Left ventricle myocardium inferior (tissue), 1 donor: Measurements from ENCODE around the gene CYP4V2. TPM values are rescaled to one million over a fixed set of nuclear protein-coding genes. Genes with fewer than 3 reads are reported as not detected.
"Not testable (repeated sequence)": the region's sequence is repeated elsewhere in the genome, so short reads cannot be mapped to it uniquely, and the experiment has no call there.

Experiments used
- DNase-seq: peaks from one replicate; pipeline ENCODE4 v3.0.0-alpha.2; 2020
- H3K27ac ChIP-seq: fragments of 200-600 bp; replicated peaks from 2 replicates; pipeline ENCODE4 v1.8.0; 2021
- H3K27me3 ChIP-seq: fragments of 200-600 bp; 2 replicates; pipeline ENCODE4 v1.8.0; 2021; ENCODE audit warnings: low read depth
- H3K36me3 ChIP-seq: fragments of 200-600 bp; 2 replicates; pipeline ENCODE4 v1.8.0; 2021
- H3K4me1 ChIP-seq: fragments of 200-600 bp; 2 replicates; pipeline ENCODE4 v1.8.0; 2021
- H3K4me3 ChIP-seq: fragments of 200-600 bp; 2 replicates; pipeline ENCODE4 v1.8.0; 2021; ENCODE audit warnings: mild to moderate bottlenecking, moderate library complexity
- H3K9me3 ChIP-seq: fragments of 200-600 bp; replicated peaks from 2 replicates; pipeline ENCODE4 v1.8.0; 2021
- intact Hi-C: fragments of 100-400 bp; cut with micrococcal nuclease; formaldehyde crosslinking; loops from one replicate; pipeline ENCODE4 v1.11.0; 2022
- total RNA-seq: library from RNA; stranded (reverse); fragmentation: NEBNext Ultra II Directional; extraction: Animal tissue kit (Norgen Biotek cat#: 25700); gene quantifications from one replicate; pipeline ENCODE4 v1.2.1, GENCODE V29; 2021
- TF ChIP-seq, protein P1 (sequence below): fragments of 200-600 bp; IDR thresholded peaks from 2 replicates; pipeline ENCODE4 v1.8.0; 2021; ENCODE audit warnings: antibody characterized with exemption, mild to moderate bottlenecking, borderline replicate concordance
- donor health status: DM: no; HTN: yes; CAD: no; lungs with severe emphysema.

The CYP4V2 gene
- total RNA-seq, 1 donor from 2014 or later = 24.9 TPM

- Histone ChIP-seq H3K9me3 (no peaks in the 10 kb centered on the region), H3K27me3 (no peaks in the 10 kb centered on the region), H3K36me3 (peaks cover 5% of the 10 kb centered on the region), H3K27ac (no peak overlapping the region), H3K4me3 (no peak overlapping the region), H3K4me1 (no peaks in the 10 kb centered on the region)
- intact Hi-C loops = no loop called here
- TF ChIP-seq, protein P1, sequence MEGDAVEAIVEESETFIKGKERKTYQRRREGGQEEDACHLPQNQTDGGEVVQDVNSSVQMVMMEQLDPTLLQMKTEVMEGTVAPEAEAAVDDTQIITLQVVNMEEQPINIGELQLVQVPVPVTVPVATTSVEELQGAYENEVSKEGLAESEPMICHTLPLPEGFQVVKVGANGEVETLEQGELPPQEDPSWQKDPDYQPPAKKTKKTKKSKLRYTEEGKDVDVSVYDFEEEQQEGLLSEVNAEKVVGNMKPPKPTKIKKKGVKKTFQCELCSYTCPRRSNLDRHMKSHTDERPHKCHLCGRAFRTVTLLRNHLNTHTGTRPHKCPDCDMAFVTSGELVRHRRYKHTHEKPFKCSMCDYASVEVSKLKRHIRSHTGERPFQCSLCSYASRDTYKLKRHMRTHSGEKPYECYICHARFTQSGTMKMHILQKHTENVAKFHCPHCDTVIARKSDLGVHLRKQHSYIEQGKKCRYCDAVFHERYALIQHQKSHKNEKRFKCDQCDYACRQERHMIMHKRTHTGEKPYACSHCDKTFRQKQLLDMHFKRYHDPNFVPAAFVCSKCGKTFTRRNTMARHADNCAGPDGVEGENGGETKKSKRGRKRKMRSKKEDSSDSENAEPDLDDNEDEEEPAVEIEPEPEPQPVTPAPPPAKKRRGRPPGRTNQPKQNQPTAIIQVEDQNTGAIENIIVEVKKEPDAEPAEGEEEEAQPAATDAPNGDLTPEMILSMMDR = no peak
- DNase-seq = no peak
These were observed 50.2 kb downstream of the CYP4V2 start for GRCh38 chr4:186241616-186242015.

- H3K4me1 ChIP-seq, H3K36me3 ChIP-seq, DNase-seq, intact Hi-C loops, H3K27me3 ChIP-seq, H3K27ac ChIP-seq, H3K4me3 ChIP-seq, H3K9me3 ChIP-seq: not testable (repeated sequence)
These were observed 50.7 kb downstream of the CYP4V2 start for GRCh38 chr4:186242031-186242430.

- H3K27me3 ChIP-seq = no peaks in the 10 kb centered on the region
- DNase-seq = no peak
- H3K27ac ChIP-seq = no peak overlapping the region
- intact Hi-C loops = no loop called here
- H3K36me3 ChIP-seq = no peaks in the 10 kb centered on the region
- H3K4me3 ChIP-seq = no peak overlapping the region
- no peaks in the 10 kb centered on the region for H3K4me1 ChIP-seq
- TF ChIP-seq, protein P1 = no peak
- no peaks in the 10 kb centered on the region for H3K9me3 ChIP-seq
These were observed 52.0 kb downstream of the CYP4V2 start for GRCh38 chr4:186243331-186243730.

GRCh38 chr4:186244835-186245234, 53.5 kb downstream of the CYP4V2 start:
- no peaks in the 10 kb centered on the region for H3K4me1 ChIP-seq
- no peak for DNase-seq
- no peak overlapping the region for H3K4me3 ChIP-seq
- H3K36me3 ChIP-seq = no peaks in the 10 kb centered on the region
- TF ChIP-seq, protein P1 = no peak
- no peaks in the 10 kb centered on the region for H3K27me3 ChIP-seq
- H3K27ac ChIP-seq = no peak overlapping the region
- no peaks in the 10 kb centered on the region for H3K9me3 ChIP-seq
- intact Hi-C loops = no loop called here

- not testable (repeated sequence) for H3K4me1 ChIP-seq
These were observed 55.8 kb downstream of the CYP4V2 start for GRCh38 chr4:186247062-186247752.

DNA sequence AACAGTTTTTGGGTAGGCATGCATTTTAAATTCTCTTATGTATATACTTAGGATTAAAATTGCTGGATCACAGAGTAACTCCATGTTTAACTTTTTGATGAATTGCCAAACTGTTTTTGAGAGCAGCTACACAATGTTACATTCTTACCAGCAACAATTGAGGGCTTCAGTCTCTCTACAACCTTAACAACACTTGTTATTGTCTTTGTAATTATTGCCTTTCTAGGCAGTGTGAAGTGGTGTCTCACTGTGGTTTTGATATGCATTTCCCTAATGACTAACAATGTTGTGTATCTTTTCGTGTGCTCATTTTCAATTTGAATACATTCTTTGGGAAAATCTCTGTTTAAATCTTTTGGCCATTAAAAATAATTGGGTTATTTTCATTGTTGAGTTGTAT, 57.3 kb downstream of the CYP4V2 start:
- intact Hi-C loops = no loop called here
- H3K36me3 ChIP-seq = no peaks in the 10 kb centered on the region
- no peaks in the 10 kb centered on the region for H3K27me3 ChIP-seq
- no peak overlapping the region for H3K4me3 ChIP-seq
- TF ChIP-seq, protein P1 = no peak
- no peaks in the 10 kb centered on the region for H3K9me3 ChIP-seq
- H3K27ac ChIP-seq = no peak overlapping the region
- DNase-seq = no peak
- H3K4me1 ChIP-seq = no peaks in the 10 kb centered on the region

More at GRCh38 chr4:186247062-186247752, 55.8 kb downstream of the CYP4V2 start:
- H3K27ac ChIP-seq, H3K27me3 ChIP-seq, H3K4me3 ChIP-seq, intact Hi-C loops, DNase-seq, H3K36me3 ChIP-seq, H3K9me3 ChIP-seq: not testable (repeated sequence)
